HG02885 (cell line): ENCODE measurements around the gene MYOM1.

Experiments used
- ATAC-seq: cut with Tn5 transposase; IDR thresholded peaks from one replicate; pipeline ENCODE4 v1.9.1; 2021; ENCODE audit warnings: mild to moderate bottlenecking; ENCODE audit not compliant: unreplicated experiment, poor library complexity

Gene MYOM1

DNA sequence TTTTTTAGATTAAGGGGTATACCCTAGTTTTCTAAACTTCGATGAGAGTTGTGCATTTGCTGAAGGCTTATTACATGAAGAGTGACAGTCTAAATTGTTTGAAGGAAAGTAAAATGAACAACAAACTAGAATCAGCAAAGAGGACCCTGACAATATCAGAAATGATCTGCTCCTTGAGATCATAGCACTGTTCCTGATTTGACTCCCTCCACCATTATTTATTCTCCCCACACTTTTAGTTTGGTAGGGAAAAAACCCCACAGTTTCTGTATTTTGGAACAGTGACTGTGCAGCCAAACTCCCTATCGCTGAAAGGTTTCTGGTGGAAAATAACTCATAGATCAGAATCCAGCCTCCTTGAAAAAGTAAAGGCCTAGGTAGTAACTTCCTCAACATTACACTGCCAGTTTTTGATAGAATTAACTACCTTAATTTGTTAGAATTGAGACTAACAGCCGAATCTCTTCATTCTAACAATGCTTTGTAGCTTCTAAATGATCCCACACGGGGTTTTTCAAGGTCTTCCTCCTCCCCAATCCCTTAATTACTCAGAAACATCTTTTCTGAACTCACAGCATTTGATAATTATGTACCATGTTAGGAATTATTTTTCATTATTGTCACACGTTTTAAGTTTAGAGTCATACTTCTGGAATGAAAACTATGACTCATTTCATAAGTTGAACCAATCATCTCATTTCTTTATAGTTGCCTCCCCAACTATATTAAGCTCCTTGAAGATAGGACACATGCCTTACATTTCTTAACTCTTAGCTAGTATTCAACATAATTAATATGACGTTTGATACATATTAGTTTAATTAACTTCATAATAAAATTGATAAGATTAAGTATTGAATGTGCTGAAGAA is 30.7 kb upstream of the MYOM1 start:
- no peak for ATAC-seq

DNA sequence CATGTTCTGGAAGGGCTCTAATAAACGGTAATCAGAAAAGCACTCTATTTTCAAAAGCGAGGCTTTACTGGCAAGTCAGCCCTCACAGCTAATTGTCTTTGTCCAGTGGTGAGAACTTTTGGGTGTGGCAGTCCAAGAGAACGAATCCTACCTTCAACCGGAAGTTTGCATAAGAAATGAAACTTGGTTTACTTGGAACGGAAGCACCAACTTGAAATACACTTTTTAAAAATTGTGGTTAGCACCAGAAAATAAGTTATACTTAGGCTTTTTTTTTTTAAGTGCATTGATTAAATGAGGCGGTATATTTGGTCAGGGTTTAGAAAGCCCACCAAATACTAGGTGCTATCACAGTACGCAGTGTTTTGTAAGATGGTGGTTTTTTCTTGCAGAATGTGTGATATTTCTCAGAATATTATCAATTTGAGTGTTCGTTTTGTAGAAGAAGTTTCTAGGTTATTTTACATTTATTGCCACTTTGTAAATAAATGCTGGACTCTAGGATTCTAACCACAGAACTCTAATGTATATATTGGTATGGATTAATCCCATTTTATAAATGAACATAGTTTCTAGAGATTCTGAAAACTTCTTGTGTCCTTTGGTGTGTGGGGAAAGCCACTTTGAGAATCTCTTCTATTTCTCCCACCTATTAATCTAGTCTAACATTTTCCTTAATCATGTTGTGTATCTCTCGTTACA is 29.0 kb upstream of the MYOM1 start:
- ATAC-seq = no peak

DNA sequence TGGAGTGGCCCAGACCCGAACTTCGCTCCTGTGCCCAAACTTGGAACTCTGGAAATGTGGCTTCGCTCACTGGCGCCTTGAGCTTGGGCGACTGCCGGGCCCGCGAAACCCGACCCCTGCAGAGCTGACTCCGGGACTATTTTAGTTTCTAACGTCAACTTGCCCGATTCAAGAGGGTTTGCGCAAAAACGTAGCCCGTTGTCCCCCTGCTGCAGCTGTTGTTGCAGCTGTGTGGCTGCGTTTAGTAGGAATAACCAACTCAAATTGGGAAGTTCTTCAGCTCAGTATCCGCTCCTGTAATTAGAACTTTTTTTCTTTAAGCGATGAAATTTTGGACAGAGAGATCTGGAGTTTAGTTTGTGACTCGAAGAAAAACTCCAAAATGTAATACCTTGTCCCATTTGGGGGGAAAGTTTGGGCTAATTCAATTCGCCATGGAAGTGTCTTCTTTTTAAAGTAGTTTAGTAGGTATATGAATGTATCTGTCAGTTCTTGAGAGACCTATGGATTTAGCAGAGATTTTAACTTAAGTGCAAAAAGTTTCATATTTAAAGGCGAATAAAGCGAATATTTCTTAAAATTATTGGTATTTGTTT is 28.4 kb upstream of the MYOM1 start:
- no peak for ATAC-seq

DNA sequence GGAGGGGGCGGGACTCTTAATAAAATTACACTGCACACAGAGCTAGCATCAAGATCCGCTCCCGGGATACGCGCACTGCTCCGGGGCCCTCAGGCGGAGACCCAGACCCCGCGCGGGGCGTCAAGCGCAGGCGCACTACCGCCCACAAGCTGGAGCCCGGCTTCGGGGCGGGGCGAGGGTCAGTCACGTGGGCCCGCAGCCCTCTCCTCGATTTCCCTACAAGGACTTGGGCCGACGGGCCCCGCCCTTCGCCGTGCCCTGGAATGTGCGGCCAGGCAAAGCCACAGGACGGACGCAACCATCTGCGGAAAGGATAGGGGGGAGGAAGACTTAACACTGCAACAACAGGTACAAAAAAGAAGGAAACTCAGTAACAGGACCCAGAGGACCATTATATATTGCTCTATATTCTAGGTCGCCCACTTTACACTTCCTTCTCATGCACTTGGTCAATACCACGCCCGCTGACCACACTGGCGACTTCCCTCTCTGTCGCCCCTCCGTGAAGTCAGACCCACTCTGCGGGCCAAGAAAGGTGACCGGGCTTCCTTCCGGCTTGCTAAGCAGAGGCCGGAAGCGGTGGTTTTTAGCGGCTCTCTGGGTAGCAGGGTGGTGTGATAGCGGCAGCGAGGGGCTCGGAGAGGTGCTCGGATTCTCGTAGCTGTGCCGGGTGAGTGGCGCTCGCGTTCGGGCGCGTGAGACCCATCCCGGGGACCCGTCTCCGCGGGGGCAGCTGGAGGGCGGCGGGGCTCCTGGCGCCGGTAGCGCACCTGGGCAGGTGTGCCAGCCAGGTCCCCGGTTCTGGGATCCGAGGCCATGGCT is 27.7 kb upstream of the MYOM1 start, which contains the start of gene MYL12A:
Gene MYL12A (plus strand): TSS at position 562 of the 822 bp plus-strand sequence. CDS start 5,447 bp downstream, outside the sequence.
- peak; percentile 84 for ATAC-seq

DNA sequence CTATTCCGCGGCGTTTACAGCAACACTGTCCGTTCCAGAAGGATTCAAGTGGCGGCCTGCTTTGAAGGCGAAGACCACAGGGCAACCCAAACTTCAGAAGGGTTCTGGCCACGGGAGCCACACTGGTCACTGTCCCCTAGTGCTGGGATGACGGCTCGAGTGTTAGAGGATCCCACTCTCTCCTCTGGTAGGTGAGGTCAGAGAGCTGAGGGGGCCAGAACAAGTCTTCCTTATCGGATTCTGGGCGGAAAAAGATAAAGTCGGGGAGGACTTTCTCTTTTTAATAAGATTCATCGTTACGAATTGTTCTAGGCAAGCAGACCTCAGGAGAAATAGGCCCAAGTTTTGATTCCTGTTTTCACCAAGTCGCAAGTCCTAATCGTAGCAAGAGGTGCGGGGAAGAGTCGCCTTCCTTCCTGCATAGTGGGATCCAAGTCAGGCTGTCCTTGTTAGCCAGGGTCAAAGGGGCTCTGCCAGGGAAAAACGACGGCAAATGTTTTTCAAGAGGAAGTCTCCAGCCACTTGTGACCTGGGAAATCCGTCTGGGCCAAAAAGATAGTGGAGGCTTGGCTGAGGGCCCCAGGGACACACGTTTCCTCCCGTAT is 27.0 kb upstream of the MYOM1 start:
- no peak for ATAC-seq

DNA sequence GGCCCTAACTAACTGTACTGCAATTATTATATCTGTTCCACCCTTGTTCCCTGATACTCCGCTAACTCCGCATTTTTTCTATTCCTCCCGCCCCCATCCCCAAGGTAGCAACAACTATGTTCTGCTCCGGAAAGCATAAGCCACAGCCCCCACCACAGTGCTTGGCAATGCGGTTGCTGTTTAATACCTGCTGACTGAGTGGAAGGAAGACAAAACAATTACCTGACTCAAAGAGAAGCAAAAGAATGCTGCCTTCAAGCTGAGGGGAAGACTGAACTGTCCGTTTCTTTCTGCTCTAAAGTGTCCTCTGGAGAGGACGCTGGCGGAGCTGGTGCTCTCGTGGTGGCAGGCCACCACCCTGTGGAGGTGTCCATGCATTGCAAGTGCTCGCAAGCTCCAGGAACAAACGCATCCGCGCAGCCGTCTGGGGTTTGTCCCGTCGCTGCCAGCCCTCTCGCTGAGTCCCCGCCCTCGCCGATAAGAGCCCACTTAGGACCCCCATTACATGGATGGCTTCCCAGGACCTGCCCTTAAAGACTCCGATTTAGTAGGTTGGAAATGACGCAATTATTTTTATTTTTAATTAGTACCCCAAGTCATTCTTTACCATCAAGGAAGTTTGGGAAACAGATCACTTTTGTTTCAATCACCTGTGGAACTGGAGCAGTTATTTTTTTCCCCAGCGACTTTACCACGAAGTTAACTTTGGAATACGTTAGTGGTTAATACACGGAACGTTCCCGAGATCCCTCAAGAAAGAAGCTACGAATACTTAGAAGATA is 26.3 kb upstream of the MYOM1 start:
- peak; percentile 59 for ATAC-seq

DNA sequence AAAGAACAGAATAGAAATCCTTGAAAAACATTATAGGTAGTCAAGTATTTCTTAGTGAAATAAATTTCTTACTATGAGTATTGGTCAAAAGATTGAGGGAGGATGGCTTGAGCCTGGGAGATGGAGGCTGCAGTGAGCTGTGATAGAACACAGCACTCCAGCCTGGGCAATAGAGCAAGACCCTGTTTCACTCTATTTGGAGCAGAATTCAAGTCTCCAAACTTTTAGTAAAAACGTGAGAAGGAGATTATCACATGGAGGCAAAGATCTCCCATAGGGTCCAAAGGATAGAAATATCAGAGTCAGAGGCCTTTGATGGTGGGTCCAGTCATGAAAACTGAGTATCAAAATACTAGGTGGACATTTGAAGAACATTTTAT is 25.4 kb upstream of the MYOM1 start:
- no peak for ATAC-seq

DNA sequence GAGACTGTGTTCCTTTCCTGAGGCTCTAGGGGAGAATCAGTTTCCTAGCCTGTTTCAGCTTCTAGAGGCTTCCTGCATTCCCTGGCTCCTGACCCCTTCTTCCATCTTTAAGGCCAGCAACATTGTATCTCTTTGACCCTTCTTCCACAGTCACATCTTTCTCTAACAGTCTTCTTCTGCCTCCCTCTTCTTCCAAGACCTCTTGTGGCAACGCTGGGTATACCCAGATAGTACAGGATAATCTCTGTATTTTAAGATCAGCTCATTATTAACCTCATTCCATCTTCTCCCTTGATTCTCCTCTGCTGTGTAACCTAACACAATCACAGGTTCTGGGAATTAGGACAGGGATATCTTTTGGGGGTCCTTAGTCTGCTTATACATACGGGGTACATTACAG is 19.0 kb upstream of the MYOM1 start:
- ATAC-seq = no peak

DNA sequence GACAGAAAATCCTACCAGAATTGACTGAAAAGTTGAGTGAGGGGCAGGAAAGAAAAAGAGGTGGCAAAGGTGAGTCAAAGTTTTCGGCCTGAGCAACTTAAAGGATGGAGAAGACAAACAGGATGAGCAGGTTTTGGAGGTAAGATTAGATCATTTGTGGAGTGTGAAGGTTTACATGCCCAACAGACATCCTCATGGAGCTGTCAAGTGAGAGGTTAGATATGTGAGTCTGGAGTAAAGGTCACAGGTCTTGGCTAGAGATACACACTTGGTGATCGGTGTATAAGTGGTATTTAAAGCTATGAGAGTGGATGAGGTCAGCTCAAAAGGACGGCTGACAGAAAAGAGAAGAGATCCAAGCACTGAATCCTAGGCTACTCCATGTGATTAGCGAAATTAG is 16.7 kb upstream of the MYOM1 start:
- no peak for ATAC-seq

DNA sequence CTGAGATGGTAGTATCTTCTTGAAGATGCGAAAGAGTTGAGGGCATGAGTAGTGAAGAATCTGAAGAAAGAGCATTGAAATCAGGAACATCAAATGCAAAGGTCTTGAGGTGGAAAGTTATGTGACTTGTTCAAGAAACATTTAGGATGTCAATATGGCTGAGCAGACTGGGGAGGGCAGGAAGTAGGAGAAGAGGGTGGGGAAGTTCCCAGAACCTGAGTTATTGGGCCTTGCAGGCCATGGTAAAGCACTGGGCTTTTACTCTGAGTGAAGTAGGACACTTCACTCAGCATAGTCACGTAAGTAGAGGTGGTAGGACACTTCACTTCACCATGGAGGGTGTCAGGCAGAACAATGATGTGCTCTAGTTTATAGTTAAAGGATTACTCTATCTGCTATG is 16.1 kb upstream of the MYOM1 start:
- ATAC-seq = no peak

DNA sequence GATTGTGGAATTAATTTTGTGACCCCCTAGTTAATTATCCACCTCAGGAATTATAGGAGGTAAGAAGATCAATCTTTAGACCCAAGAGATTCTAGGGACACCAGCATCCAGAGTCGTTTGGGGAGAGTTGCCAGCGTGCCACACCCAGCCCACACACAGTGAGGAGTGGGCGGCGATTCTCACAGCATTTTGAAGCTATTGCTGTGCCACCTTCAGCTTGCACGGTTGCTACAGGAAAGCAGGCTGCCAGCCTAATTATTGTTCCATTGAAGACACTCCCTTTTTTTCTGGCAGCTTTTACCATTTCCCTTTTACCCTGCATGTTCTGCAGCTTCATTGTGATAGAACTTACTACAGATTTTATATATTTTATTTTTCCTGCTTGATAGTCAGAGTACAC is 14.7 kb upstream of the MYOM1 start:
- ATAC-seq = no peak

DNA sequence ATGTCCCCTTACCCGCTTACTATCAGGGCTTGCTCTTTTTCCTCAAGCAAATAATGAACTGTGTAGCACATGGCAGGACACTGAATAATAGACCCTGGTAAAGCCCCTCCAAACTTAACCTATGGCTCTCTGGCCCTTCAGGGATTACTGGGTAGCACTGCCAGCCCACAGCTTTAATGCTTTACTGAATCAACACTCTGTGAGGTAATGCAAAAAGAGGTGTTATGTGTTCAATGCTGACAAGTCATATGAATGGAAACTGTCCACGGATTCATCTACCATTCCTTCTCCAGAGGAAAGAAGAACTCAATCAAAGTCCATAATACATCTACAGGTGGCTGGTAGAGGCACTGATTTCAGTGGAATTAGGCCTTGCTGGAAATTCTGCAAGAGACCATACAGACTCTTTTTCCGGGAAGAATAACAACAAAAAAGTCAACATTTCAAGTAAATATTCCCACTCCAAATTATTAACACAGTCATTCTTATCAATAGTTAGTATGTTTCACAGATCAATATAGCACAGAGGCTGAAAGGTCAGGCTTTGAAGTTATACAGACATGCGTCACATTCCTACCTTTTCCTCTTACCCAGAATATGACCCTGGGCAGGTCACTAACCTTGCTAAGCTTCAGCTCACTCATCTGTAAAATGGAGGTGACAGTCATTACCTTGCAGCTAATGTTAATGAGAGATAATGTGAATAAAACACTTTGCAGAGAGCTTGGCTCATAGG is 13.8 kb upstream of the MYOM1 start:
- ATAC-seq = no peak

DNA sequence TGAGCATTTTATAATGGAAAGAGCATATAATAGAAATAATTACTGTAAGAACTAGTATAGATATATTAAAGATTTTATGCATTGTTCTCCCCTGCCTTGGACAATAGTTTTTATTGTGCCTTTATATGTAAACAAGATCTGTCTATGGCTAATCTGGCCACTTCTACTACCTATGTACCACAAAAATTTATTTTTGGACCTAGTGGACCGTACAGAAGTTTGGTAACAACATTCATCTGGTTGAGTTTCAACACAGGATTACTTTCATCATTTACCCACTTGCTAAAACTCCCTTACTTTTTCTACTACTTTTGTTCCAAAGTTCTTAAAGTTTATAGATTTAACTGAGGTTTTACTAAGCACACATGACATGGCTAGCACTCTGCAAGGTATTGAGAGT is 13.2 kb upstream of the MYOM1 start:
- no peak for ATAC-seq

DNA sequence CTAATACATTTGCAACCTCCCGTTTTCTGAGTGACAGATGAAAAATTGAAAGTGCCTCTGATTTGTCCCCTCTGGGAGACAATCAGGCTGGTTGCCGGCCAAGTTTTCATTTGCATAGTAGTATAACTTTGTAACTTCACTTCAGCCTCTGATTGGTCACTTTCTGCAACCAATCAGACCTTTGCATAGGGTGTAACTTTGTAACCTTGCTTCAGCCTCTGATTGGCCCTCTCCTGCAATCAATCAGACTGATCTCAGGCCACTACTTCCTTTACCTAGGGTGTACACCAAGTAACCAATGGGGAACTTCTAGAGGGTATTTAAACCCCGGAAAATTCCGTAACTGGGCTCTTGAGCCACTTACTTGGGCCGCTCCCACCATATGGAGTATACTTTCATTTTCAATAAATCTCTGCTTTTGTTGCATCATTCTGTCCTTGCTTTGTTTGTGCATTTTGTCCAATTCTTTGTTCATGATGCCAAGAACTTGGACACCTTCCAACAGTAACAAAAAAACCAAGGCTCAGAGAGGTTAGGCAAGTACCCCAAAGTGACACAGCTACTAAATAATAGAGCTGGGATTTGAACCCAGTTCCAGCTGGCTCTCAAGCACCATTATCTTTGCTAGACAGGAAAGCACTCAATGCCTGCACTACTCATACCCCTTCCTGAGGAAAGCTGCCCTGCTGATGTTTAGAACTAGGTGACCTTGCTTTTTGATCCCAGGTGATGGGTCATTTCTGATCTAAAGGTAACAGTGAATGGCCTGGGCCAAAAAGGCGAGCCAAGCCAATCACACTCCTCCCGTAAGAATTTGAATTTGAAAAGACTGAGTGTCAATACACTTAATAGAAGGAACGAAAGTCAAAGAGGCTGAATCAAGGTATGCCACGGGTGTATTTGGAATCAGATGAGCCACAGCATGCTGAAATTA is 10.9 kb upstream of the MYOM1 start:
- ATAC-seq = no peak

DNA sequence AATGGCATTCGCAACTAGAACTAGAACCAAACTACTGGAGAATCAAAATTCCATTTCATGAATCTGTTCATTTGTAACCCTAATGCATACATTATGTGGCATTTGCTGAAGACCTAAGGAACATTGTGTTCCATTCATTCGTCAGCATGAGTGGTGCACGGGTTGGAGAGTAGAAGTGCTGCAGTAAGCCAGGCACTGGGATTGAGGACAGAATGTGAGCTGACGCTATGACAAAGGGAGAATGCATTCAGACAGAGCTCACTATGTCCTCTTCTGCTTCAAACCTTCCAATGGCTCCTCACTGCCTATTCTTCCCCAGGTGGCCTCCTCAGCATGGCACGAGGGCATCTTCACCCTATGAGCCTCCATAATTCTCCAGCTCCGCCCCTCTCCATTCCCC is 6.3 kb upstream of the MYOM1 start:
- no peak for ATAC-seq

DNA sequence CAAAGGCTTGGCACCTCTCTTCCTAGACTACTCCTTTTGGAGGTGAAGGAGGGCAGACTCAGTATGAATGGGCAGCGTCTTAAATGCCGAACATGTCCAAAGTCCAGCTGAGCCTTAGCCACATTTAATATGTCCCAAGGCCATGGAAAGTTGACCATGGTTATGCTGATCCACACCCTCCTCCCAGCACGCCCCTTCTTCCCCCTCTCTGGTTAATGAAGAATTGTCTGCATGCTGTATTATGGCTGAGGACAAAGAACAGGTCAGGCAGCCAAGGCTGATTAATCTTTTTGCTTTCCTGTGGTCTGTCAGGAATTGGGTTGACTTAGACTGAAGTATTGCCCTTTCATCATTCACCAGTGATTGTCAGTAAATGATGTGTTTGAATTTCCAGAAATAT is 5.8 kb upstream of the MYOM1 start:
- no peak for ATAC-seq

DNA sequence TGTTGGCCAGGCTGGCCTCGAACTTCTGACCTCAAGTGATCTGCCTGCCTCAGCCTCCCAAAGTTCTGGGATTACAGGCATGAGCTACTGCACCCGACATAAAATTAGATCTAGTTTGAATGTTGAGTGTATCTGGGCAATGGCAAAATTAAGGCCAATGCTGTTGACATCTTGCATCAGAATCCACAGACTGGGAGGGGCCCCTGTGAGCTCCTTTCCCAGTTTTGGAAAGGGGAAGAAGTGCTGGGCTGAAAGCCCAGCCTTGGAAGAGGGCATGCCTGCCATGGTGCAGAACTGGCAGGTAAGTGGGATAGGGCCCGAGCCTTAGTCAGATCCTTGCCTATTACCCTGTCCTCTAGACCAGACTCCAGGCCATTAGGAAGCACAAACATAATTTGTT is 4.5 kb upstream of the MYOM1 start:
- no peak for ATAC-seq

DNA sequence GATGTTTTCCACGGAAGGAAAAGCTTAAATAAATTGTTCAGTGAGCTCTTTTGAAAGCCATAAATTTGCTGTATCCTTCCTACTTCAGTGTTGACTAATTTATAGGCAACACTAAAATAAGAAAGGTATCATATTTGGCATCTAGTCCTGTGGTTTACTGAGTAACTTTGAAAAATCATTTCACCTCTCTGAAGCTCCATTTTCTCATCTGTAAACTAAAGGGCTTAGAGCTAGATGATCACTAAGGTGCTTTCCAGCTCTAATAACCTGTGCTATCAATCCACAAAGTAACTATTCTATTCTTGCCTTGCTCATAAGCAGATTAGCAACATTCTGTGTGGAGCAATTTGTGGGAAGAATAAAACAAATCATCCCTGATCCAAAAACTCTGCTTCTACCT is 3.6 kb upstream of the MYOM1 start:
- no peak for ATAC-seq
